Measurements from ENCODE around the gene PRKN. TPM values are rescaled to one million over a fixed set of nuclear protein-coding genes. Genes with fewer than 3 reads are reported as not detected.

Gene PRKN
- total RNA-seq, 1 experiment from 2014 or later = 2.0 TPM

GRCh38 chr6:161414180-161414579 is 1313.4 kb downstream of the PRKN start:
- Mint-ChIP-seq H3K27ac (no peak overlapping the region), H3K4me3 (no peak overlapping the region), H3K27me3 (ENCODE audit: low read depth) (peaks cover 5% of the 10 kb centered on the region), H3K4me1 (peaks cover 20 to 22% of the 10 kb centered on the region in 2 experiments), H3K36me3 (ENCODE audit: insufficient read depth in 1 of 3, low read depth in 3 of 3) (no peaks in the 10 kb centered on the region), H3K9me3 (peaks cover 3 to 5% of the 10 kb centered on the region in 2 experiments; a peak in 4 of 5 replicates)
- Histone ChIP-seq H3K4me2 (ENCODE audit: insufficient read depth, insufficient read length, low read length) (no peak overlapping the region), H3K9me3 (ENCODE audit: control insufficient read depth, low read depth, low read length) (peaks cover 10% of the 10 kb centered on the region), H3K9ac (ENCODE audit: extremely low read depth, insufficient read length, low read length) (no peak overlapping the region), H3K18ac (ENCODE audit: insufficient read length, low read depth, low read length) (no peak overlapping the region), H4K20me1 (ENCODE audit: control insufficient read depth, insufficient read depth, insufficient read length) (no peaks in the 10 kb centered on the region), H3K14ac (ENCODE audit: insufficient read depth, low read length) (no peak overlapping the region), H2AFZ (ENCODE audit: low read length) (no peak overlapping the region), H3K79me2 (ENCODE audit: insufficient read depth, low read length) (no peaks in the 10 kb centered on the region), H2BK5ac (ENCODE audit: insufficient read length, low read length) (no peak overlapping the region), H3K27ac (ENCODE audit: insufficient read length, low read depth, low read length) (no peak overlapping the region), H3K4ac (ENCODE audit: low read depth, low read length) (no peak overlapping the region), H4K5ac (ENCODE audit: insufficient read length, low read depth, low read length) (no peak overlapping the region), H2BK15ac (ENCODE audit: low read depth, low read length) (no peak overlapping the region), H3K4me1 (ENCODE audit: insufficient read depth, low read length) (no peaks in the 10 kb centered on the region), H3K23ac (ENCODE audit: insufficient read length, low read depth, low read length) (no peak overlapping the region), H3K56ac (ENCODE audit: insufficient read length, low read depth, low read length) (no peak overlapping the region), H3T11ph (ENCODE audit: low read length) (no peak overlapping the region), H3K23me2 (ENCODE audit: insufficient read length, low read depth, low read length, poor library complexity, severe bottlenecking) (no peaks in the 10 kb centered on the region), H2BK12ac (ENCODE audit: insufficient read length, low read depth, low read length) (no peak overlapping the region), H2BK20ac (ENCODE audit: low read depth, low read length, poor library complexity, severe bottlenecking) (no peak overlapping the region), H4K91ac (ENCODE audit: insufficient read length, low read depth, low read length) (no peak overlapping the region), H3K27me3 (ENCODE audit: insufficient read depth, low read length) (no peaks in the 10 kb centered on the region), H2AK5ac (ENCODE audit: insufficient read length, low read length) (no peak overlapping the region), H2BK120ac (ENCODE audit: low read depth, low read length, poor library complexity, severe bottlenecking) (no peak overlapping the region), H3K79me1 (ENCODE audit: insufficient read depth, low read depth, low read length, poor library complexity, severe bottlenecking) (no peaks in the 10 kb centered on the region), H4K8ac (replicated peaks; ENCODE audit: insufficient read length, low read depth, low read length) (no peak overlapping the region)
- no peak for DNase-seq
- no CpG with 5 or more reads among the region's 11 CpGs for WGBS (ENCODE audit: extremely low coverage, insufficient read length, low lambda C conversion rate)
- no peak for TF ChIP-seq CTCF (conservative IDR thresholded peaks at IDR 0.05)
